H1 (cell line): ENCODE results near the gene ACKR3.

ENCODE experiments used
- BACH1 ChIP-seq: IDR thresholded peaks from 2 replicates; pipeline ENCODE4 v1.6.1; 2012; ENCODE audit warnings: low read length, improper control_type of control experiment
- CBX5 ChIP-seq: fragments of 300-800, 300-1000 bp; sonication (generic); IDR thresholded peaks from 2 replicates; pipeline ENCODE4 v1.7.1; 2016; ENCODE audit warnings: antibody characterized with exemption, low read length, low read depth
- CBX8 ChIP-seq: fragments of 300-800, 300-1000 bp; sonication (generic); IDR thresholded peaks from 2 replicates; pipeline ENCODE4 v1.7.1; 2016; ENCODE audit warnings: low read depth, low read length, borderline replicate concordance
- CTCF ChIP-seq, 3 experiments: IDR thresholded peaks; 1 replicate in 2 of 3; 2 replicates in 1 of 3; pipeline versions ENCODE4 v1.5.1 to v1.6.1; 2011; ENCODE audit warnings: low read length in 3 of 3, mild to moderate bottlenecking in 3 of 3, inconsistent platforms in 2 of 3, low read depth in 1 of 3, moderate library complexity in 1 of 3; ENCODE audit not compliant: insufficient read depth in 1 of 3; ENCODE audit errors: control extremely low read depth in 1 of 3
- EP300 ChIP-seq, 2 experiments: IDR thresholded peaks; 1 replicate in 1 of 2; 2 replicates in 1 of 2; pipeline ENCODE4 v1.6.1; 2011 to 2012; ENCODE audit warnings: low read depth in 2 of 2, low read length in 2 of 2, mild to moderate bottlenecking in 2 of 2, borderline replicate concordance in 1 of 2, inconsistent platforms in 1 of 2, moderate library complexity in 1 of 2
- JUN ChIP-seq: IDR thresholded peaks from 2 replicates; pipeline ENCODE4 v1.6.1; 2011; ENCODE audit warnings: low read depth, mild to moderate bottlenecking, improper control_type of control experiment, low read length
- JUND ChIP-seq: IDR thresholded peaks from 2 replicates; pipeline ENCODE4 v1.6.1; 2011; ENCODE audit warnings: mild to moderate bottlenecking, improper control_type of control experiment, low read length
- POLR2A ChIP-seq, 2 experiments: IDR thresholded peaks; 1 replicate in 1 of 2; 2 replicates in 1 of 2; pipeline ENCODE4 v1.6.1; 2011; ENCODE audit warnings: low read depth in 2 of 2, low read length in 2 of 2, mild to moderate bottlenecking in 2 of 2; ENCODE audit errors: control extremely low read depth in 1 of 2
- POLR2AphosphoS5 ChIP-seq: IDR thresholded peaks from 2 replicates; pipeline ENCODE4 v1.6.1; 2011; ENCODE audit warnings: low read depth, low read length
- RAD21 ChIP-seq, 2 experiments: IDR thresholded peaks in 1 of 2; conservative IDR thresholded peaks in 1 of 2; 2 replicates each; pipeline ENCODE4 v1.6.1; 2011; ENCODE audit warnings: low read depth in 2 of 2, low read length in 2 of 2, improper control_type of control experiment in 1 of 2, inconsistent platforms in 1 of 2, mild to moderate bottlenecking in 1 of 2, moderate library complexity in 1 of 2
- RFX5 ChIP-seq: IDR thresholded peaks from 2 replicates; pipeline ENCODE4 v1.6.1; 2011; ENCODE audit warnings: low read depth, low read length, improper control_type of control experiment, borderline replicate concordance

- no peak for TF ChIP-seq CTCF (IDR thresholded peaks at IDR 0.05; ENCODE audit: control extremely low read depth in 1 of 3, insufficient read depth in 1 of 3, low read depth in 1 of 3, low read length in 3 of 3)
- no peak for TF ChIP-seq JUN
- TF ChIP-seq POLR2AphosphoS5, result no peak
- no peak for TF ChIP-seq RFX5
- TF ChIP-seq CBX8, result no peak
- no peak for TF ChIP-seq POLR2A (IDR thresholded peaks at IDR 0.05; ENCODE audit: control extremely low read depth in 1 of 2, low read depth in 2 of 2, low read length in 2 of 2)
- no peak for TF ChIP-seq RAD21 (IDR thresholded peaks at IDR 0.05 in 1 of 2, conservative IDR thresholded peaks at IDR 0.05 in 1 of 2; ENCODE audit: low read depth in 2 of 2, low read length in 2 of 2)
- no peak for TF ChIP-seq EP300 (IDR thresholded peaks at IDR 0.05; ENCODE audit: borderline replicate concordance in 1 of 2, low read depth in 2 of 2, low read length in 2 of 2)
- no peak for TF ChIP-seq CBX5
- no peak for TF ChIP-seq JUND
- no peak for TF ChIP-seq BACH1
Measured at GRCh38 chr2:236593956-236594355, 24.3 kb downstream of the ACKR3 start.
